GM18951 (cell line): Measurements from ENCODE around the gene UNC5A.

Experiments used
- POLR2A ChIP-seq: IDR thresholded peaks from 4 replicates; pipeline ENCODE4 v1.6.1; 2011; ENCODE audit warnings: mild to moderate bottlenecking; ENCODE audit not compliant: insufficient read length, insufficient read depth; ENCODE audit errors: extremely low read depth
- in situ Hi-C: fragments of 300-500 bp; cut with MboI; formaldehyde crosslinking; loops from one replicate; pipeline ENCODE4 v1.12.0; 2022; ENCODE audit warnings: low sequenced_read_pairs, mixed read lengths, inconsistent platforms; ENCODE audit not compliant: unreplicated experiment

The UNC5A gene

GRCh38 chr5:176825234-176825633, 14.9 kb downstream of the UNC5A start:
- no peak for TF ChIP-seq POLR2A
- in situ Hi-C loops = no loop called here

GRCh38 chr5:176825957-176826356, 15.6 kb downstream of the UNC5A start:
- in situ Hi-C loops = no loop called here
- no peak for TF ChIP-seq POLR2A

- in situ Hi-C loops = no loop called here
- TF ChIP-seq POLR2A = no peak
These were observed 17.5 kb downstream of the UNC5A start for GRCh38 chr5:176827736-176828414.

GRCh38 chr5:176829320-176829719, 19.0 kb downstream of the UNC5A start:
- no peak for TF ChIP-seq POLR2A
- in situ Hi-C loops = no loop called here

GRCh38 chr5:176830422-176830994, 20.1 kb downstream of the UNC5A start:
- TF ChIP-seq POLR2A = no peak
- in situ Hi-C loops = no loop called here

GRCh38 chr5:176830995-176831423, 20.6 kb downstream of the UNC5A start:
- in situ Hi-C loops = no loop called here
- no peak for TF ChIP-seq POLR2A

GRCh38 chr5:176831425-176831824, 21.1 kb downstream of the UNC5A start:
- no peak for TF ChIP-seq POLR2A

GRCh38 chr5:176832162-176832561, 21.8 kb downstream of the UNC5A start:
- TF ChIP-seq POLR2A = no peak
- in situ Hi-C loops = no loop called here

More at GRCh38 chr5:176831425-176831824, 21.1 kb downstream of the UNC5A start:
- in situ Hi-C loops = no loop called here

GRCh38 chr5:176833286-176833685, 22.9 kb downstream of the UNC5A start:
- TF ChIP-seq POLR2A = no peak
- in situ Hi-C loops = no loop called here

GRCh38 chr5:176835918-176836317, 25.6 kb downstream of the UNC5A start:
- TF ChIP-seq POLR2A = no peak
- in situ Hi-C loops = no loop called here

GRCh38 chr5:176836811-176837706, 26.7 kb downstream of the UNC5A start:
- in situ Hi-C loops = no loop called here

GRCh38 chr5:176837707-176838115, 27.4 kb downstream of the UNC5A start:
- no peak for TF ChIP-seq POLR2A
- in situ Hi-C loops = no loop called here

More at GRCh38 chr5:176836811-176837706, 26.7 kb downstream of the UNC5A start:
- no peak for TF ChIP-seq POLR2A

- in situ Hi-C loops = no loop called here
- no peak for TF ChIP-seq POLR2A
These were observed 33.3 kb downstream of the UNC5A start for GRCh38 chr5:176843673-176844072.
